ENCODE data around the gene HDGFL1. TPM values are rescaled to one million over a fixed set of nuclear protein-coding genes. Genes with fewer than 3 reads are reported as not detected.

The HDGFL1 gene
- total RNA-seq = not detected
- long read RNA-seq = 0 reads

- intact Hi-C loops (cut with DNase I) = no loop called here
- DNase-seq (peak; percentile 37), ATAC-seq (ENCODE audit: poor library complexity) (no peak)
Measured at GRCh38 chr6:22569281-22570184, at the start of gene HDGFL1. Gene HDGFL1 (plus strand): TSS chr6:22569566. CDS start chr6:22569576, 10 bp downstream.

DNA sequence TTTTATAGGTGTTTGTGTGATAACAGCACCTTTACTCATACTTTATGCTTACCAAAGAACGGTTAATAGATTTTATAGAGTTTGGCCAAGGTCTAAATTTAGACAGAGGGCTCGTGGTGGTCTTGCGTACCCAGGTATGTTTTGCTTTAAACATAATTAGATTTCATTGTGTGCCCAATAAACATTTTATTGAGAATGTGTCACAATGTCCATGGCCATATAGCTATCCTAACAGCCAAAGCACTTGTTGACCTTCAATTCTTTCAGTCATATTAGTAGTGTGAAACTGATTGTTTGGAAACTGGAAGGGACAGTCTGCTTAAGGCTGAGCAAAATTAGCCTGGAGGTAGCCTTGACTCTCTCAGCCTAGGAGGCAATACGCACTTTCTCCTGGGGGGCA lies 48.3 kb upstream of the HDGFL1 start:
- intact Hi-C loops (cut with DNase I) = no loop called here
- DNase-seq (no peak), ATAC-seq (ENCODE audit: poor library complexity) (no peak)

- no peak for ATAC-seq (ENCODE audit: poor library complexity)
- intact Hi-C loops (cut with DNase I) = no loop called here
- DNase-seq = no peak
Measured at GRCh38 chr6:22526736-22527135, 42.6 kb upstream of the HDGFL1 start.

DNA sequence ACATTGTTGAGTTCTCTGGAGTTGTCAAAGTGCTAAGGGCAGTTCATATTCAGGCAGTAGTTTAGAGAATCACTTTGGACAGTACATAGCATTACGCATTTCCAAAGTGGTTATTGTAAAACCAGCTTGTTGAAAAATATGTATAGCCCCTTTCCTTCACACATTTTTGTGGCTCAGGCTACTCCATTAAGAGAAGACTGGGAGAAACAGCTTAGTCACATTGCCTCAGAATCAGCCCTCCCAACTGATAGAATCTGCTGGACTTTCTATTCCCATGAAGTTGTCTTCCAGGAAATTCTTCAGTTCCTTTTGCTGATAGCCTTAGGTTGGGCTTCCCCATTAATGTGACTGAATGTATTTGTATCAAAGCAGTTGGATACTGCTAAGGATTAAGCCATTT lies 39.5 kb upstream of the HDGFL1 start:
- ATAC-seq (ENCODE audit: poor library complexity) (no peak), DNase-seq (no peak)
- intact Hi-C loops (cut with DNase I) = no loop called here

DNA sequence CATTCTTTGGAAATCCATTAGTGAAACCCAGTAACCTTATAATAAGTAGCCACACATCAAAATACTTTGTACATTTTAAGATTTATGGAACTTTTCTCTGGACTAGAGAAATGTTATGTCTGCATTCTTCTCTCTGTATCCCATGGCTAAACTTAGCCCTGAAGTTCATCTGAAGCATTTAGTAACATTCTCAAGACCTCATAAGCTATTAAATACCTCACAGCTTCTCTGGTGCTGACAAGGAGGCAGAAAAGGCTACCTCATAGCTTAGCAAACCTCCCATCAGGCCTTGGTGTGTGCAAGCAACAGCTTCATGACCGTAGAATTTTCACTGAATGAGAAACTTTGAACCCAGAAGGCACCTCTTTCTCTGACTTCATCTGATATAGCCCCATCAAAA lies 38.9 kb upstream of the HDGFL1 start:
- no peak for DNase-seq
- intact Hi-C loops (cut with DNase I) = no loop called here

GRCh38 chr6:22536122-22536521 lies 33.2 kb upstream of the HDGFL1 start:
- no peak for DNase-seq
- no peak for ATAC-seq (ENCODE audit: poor library complexity)
- intact Hi-C loops (cut with DNase I) = no loop called here

More for the DNA sequence above, 38.9 kb upstream of the HDGFL1 start:
- no peak for ATAC-seq (ENCODE audit: poor library complexity)

- DNase-seq = no peak
- intact Hi-C loops (cut with DNase I) = no loop called here
- ATAC-seq (ENCODE audit: poor library complexity) = peak; percentile 92
Measured at GRCh38 chr6:22544476-22544875, 24.9 kb upstream of the HDGFL1 start.

DNA sequence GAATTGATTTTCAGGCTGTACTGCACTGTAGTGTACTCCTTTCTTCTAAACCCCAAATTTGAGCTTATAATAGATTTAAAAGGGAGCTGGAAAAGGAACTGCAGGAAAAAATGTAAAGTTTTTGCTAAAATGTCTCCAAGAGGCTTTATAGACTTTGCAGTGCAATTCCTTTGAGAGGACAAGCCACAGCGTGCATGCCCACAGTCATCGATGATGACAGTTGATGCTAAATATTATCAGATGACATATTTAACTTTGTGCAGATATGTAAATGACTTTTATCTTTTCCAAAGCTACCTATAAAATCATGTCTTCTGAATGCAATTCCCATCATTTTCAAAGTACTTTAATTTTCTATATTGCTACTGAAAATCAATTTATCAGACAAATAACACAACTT lies 24.3 kb upstream of the HDGFL1 start:
- DNase-seq (no peak), ATAC-seq (ENCODE audit: poor library complexity) (no peak)
- intact Hi-C loops (cut with DNase I) = no loop called here

DNA sequence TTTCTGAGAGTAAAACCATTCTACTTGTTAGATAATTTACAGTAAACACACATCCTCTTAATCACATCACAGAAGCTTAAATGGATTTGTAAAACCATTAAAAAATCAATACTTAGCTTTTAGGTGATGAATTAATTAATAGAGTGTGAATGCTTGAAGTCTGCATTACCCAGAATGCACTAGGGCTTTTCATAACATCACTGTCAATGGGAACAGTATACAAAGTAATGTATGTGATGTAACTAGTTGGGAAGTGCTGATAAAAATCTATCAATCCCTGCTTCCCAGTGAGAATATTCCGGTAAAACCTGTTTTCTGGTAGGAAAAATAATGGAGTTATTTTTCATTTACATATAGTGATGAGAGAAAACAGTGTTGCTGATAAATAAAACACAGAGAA lies 23.1 kb upstream of the HDGFL1 start:
- ATAC-seq (ENCODE audit: poor library complexity) (no peak), DNase-seq (no peak)
- intact Hi-C loops (cut with DNase I) = no loop called here

DNA sequence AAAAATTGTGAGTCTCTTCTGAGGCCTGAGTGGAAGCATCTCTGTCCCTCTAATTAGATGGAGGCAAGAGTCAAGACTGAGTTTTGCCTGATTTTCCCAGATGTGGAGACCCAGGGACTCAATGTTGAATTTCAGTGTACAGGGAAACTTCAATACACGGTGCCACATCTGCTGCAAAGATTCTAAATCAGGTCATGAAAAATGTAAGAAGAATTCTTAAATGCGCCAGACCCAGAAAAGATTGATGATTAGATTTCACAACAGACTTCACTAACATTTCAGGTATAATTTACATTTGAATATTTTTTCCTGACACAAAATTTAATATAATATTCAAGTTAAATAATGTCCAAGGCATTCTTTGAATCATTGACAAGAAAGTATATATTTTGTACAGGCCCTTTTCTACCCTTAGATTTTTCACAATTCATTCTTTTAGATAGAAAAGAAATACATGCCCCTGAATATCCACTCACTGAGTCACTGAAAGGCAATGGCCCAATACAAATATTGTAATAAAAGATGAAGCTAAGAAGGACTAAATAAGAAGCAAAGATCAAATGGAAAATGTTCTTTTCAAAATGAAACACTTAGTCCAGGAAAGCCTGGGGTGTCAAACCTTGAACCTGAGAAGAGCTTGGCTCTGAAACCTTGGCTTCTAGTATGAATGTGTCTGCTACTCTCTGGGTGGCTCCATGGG lies 18.2 kb upstream of the HDGFL1 start:
- DNase-seq = no peak
- intact Hi-C loops (cut with DNase I) = no loop called here
- ATAC-seq (ENCODE audit: poor library complexity) = no peak

DNA sequence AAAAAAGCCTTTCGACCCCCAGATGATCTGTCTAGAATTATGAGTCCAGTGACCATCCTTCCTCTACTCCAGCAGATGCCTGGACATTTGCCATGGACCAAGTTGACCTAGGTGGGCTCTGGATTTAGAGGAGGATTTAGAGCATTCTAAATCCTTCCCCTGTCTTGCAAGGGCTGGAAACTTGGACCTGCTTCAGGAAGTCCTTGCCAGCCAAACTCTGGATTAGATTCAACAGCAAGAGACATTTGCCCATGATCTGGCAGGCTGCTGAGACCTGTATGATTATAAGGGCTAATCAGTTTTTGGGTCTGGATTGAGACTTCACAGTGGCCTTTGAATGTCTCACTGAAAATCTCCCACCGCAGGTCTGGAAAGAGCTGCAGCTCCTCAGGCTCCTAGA lies 13.1 kb upstream of the HDGFL1 start:
- intact Hi-C loops (cut with DNase I) = no loop called here
- DNase-seq (no peak), ATAC-seq (ENCODE audit: poor library complexity) (peak; percentile 81)

GRCh38 chr6:22557007-22557406 lies 12.4 kb upstream of the HDGFL1 start:
- ATAC-seq (ENCODE audit: poor library complexity) = peak; percentile 31

GRCh38 chr6:22558288-22558882 lies 11.0 kb upstream of the HDGFL1 start:
- intact Hi-C loops (cut with DNase I) = no loop called here
- ATAC-seq (ENCODE audit: poor library complexity) (no peak), DNase-seq (no peak)

More at GRCh38 chr6:22557007-22557406, 12.4 kb upstream of the HDGFL1 start:
- no peak for DNase-seq
- intact Hi-C loops (cut with DNase I) = no loop called here

- DNase-seq (no peak), ATAC-seq (ENCODE audit: poor library complexity) (no peak)
- intact Hi-C loops (cut with DNase I) = no loop called here
Measured at GRCh38 chr6:22568854-22569253, 512 bp upstream of the HDGFL1 start.

GRCh38 chr6:22570185-22570551 lies 802 bp downstream of the HDGFL1 start:
- intact Hi-C loops (cut with DNase I) = no loop called here
- no peak for DNase-seq
- no peak for ATAC-seq (ENCODE audit: poor library complexity)

- intact Hi-C loops (cut with DNase I) = no loop called here
- no peak for DNase-seq
- ATAC-seq (ENCODE audit: poor library complexity) = no peak
Measured at GRCh38 chr6:22575190-22575589, 5.8 kb downstream of the HDGFL1 start.

GRCh38 chr6:22579439-22579838 lies 10.1 kb downstream of the HDGFL1 start:
- ATAC-seq (ENCODE audit: poor library complexity) = no peak
- DNase-seq = no peak
- intact Hi-C loops (cut with DNase I) = no loop called here

GRCh38 chr6:22580337-22580736 lies 11.0 kb downstream of the HDGFL1 start:
- no peak for DNase-seq
- intact Hi-C loops (cut with DNase I) = no loop called here
- no peak for ATAC-seq (ENCODE audit: poor library complexity)

- DNase-seq = no peak
- intact Hi-C loops (cut with DNase I) = no loop called here
- ATAC-seq (ENCODE audit: poor library complexity) = no peak
Measured at GRCh38 chr6:22582417-22583205, 13.2 kb downstream of the HDGFL1 start.
